GM10266 (cell line): Measurements from ENCODE around the gene NUP205.
"Not testable (repeated sequence)": the region's sequence is repeated elsewhere in the genome, so short reads cannot be mapped to it uniquely, and the experiment has no call there.

Experiments
- DNase-seq: peaks from one replicate; pipeline ENCODE4 v3.0.0; 2012; ENCODE audit errors: extremely low spot score
- CTCF ChIP-seq: IDR thresholded peaks from 2 replicates; pipeline ENCODE4 v1.5.1; 2012; ENCODE audit warnings: mild to moderate bottlenecking, low read depth; ENCODE audit not compliant: control insufficient read depth, insufficient read depth; ENCODE audit errors: missing control alignments

NUP205 gene

GRCh38 chr7:135692055-135692454 lies 134.3 kb downstream of the NUP205 start:
- DNase-seq = no peak
- TF ChIP-seq CTCF = no peak

GRCh38 chr7:135692606-135693005 lies 134.9 kb downstream of the NUP205 start:
- DNase-seq = not testable (repeated sequence)

GRCh38 chr7:135693558-135693957 lies 135.8 kb downstream of the NUP205 start:
- TF ChIP-seq CTCF = no peak
- DNase-seq = no peak

- no peak for TF ChIP-seq CTCF
- no peak for DNase-seq
These were observed 139.7 kb downstream of the NUP205 start for GRCh38 chr7:135697276-135698049.
